Nephron progenitor cell (in vitro differentiated cells): ENCODE data around the gene TIA1.

Experiments
- DNase-seq: peaks from one replicate; pipeline ENCODE4 v3.0.0; 2021
- H3K27ac Mint-ChIP-seq: 2 replicates; pipeline ENCODE4 v1.8.0; 2021; ENCODE audit warnings: mild to moderate bottlenecking, moderate library complexity, mixed read lengths
- H3K27me3 Mint-ChIP-seq: 2 replicates; pipeline ENCODE4 v1.8.0; 2021; ENCODE audit warnings: mild to moderate bottlenecking, low read depth, mixed read lengths; ENCODE audit not compliant: poor library complexity
- H3K36me3 Mint-ChIP-seq: 2 replicates; pipeline ENCODE4 v1.8.0; 2021; ENCODE audit warnings: low read depth, mixed read lengths
- H3K4me1 Mint-ChIP-seq: 2 replicates; pipeline ENCODE4 v1.8.0; 2021; ENCODE audit warnings: mixed read lengths
- H3K4me3 Mint-ChIP-seq: 2 replicates; pipeline ENCODE4 v1.8.0; 2021; ENCODE audit warnings: mild to moderate bottlenecking, moderate library complexity, mixed read lengths
- H3K9me3 Mint-ChIP-seq: 2 replicates; pipeline ENCODE4 v1.8.0; 2021; ENCODE audit warnings: mild to moderate bottlenecking, moderate library complexity, mixed read lengths
- CTCF ChIP-seq: fragments of 200-600 bp; sonication (generic); IDR thresholded peaks from 2 replicates; pipeline ENCODE4 v1.5.0; 2021; ENCODE audit warnings: antibody characterized with exemption

Gene TIA1

GRCh38 chr2:70214953-70215549 lies 33.4 kb downstream of the TIA1 start:
- H3K36me3 Mint-ChIP-seq, result peaks cover 81% of the 10 kb centered on the region
- peaks cover under 1% of the 10 kb centered on the region for H3K27me3 Mint-ChIP-seq
- H3K27ac Mint-ChIP-seq, result no peak overlapping the region
- H3K4me3 Mint-ChIP-seq, result no peak overlapping the region
- no peaks in the 10 kb centered on the region for H3K4me1 Mint-ChIP-seq
- no peaks in the 10 kb centered on the region for H3K9me3 Mint-ChIP-seq
- DNase-seq, result no peak
- no peak for TF ChIP-seq CTCF

GRCh38 chr2:70214365-70214764 lies 34.1 kb downstream of the TIA1 start:
- Mint-ChIP-seq H3K4me3 (no peak overlapping the region), H3K4me1 (no peaks in the 10 kb centered on the region), H3K27me3 (no peaks in the 10 kb centered on the region), H3K27ac (no peak overlapping the region), H3K9me3 (no peaks in the 10 kb centered on the region), H3K36me3 (peaks cover 84% of the 10 kb centered on the region)
- TF ChIP-seq CTCF, result no peak
- no peak for DNase-seq

GRCh38 chr2:70212298-70212932 lies 36.0 kb downstream of the TIA1 start:
- Mint-ChIP-seq H3K36me3 (peaks cover 68% of the 10 kb centered on the region), H3K27me3 (no peaks in the 10 kb centered on the region), H3K4me3 (no peak overlapping the region), H3K27ac (no peak overlapping the region), H3K4me1 (no peaks in the 10 kb centered on the region), H3K9me3 (no peaks in the 10 kb centered on the region)
- no peak for TF ChIP-seq CTCF
- no peak for DNase-seq

- H3K27ac Mint-ChIP-seq, result no peak overlapping the region
- peaks cover 62% of the 10 kb centered on the region for H3K36me3 Mint-ChIP-seq
- no peaks in the 10 kb centered on the region for H3K9me3 Mint-ChIP-seq
- H3K4me1 Mint-ChIP-seq, result no peaks in the 10 kb centered on the region
- H3K4me3 Mint-ChIP-seq, result no peak overlapping the region
- H3K27me3 Mint-ChIP-seq, result peaks cover 4% of the 10 kb centered on the region
- no peak for DNase-seq
- TF ChIP-seq CTCF, result no peak
These were observed 36.8 kb downstream of the TIA1 start for GRCh38 chr2:70211595-70211994.

GRCh38 chr2:70204452-70204851 lies 44.0 kb downstream of the TIA1 start:
- TF ChIP-seq CTCF, result no peak
- H3K27me3 Mint-ChIP-seq, result peaks cover 4% of the 10 kb centered on the region
- no peaks in the 10 kb centered on the region for H3K4me1 Mint-ChIP-seq
- no peaks in the 10 kb centered on the region for H3K9me3 Mint-ChIP-seq
- peak overlapping the region; percentile 13 for H3K27ac Mint-ChIP-seq
- H3K4me3 Mint-ChIP-seq, result no peak overlapping the region
- no peak for DNase-seq
- H3K36me3 Mint-ChIP-seq, result peaks cover 8% of the 10 kb centered on the region

- no peak for DNase-seq
- Mint-ChIP-seq H3K9me3 (no peaks in the 10 kb centered on the region), H3K4me1 (no peaks in the 10 kb centered on the region), H3K4me3 (no peak overlapping the region), H3K27ac (no peak overlapping the region), H3K36me3 (peaks cover 4% of the 10 kb centered on the region), H3K27me3 (peaks cover 4% of the 10 kb centered on the region)
- no peak for TF ChIP-seq CTCF
These were observed 45.3 kb downstream of the TIA1 start for GRCh38 chr2:70203086-70203485.
